ENCODE results near the gene APOLD1.

- no peak for TF ChIP-seq CTCF (IDR thresholded peaks at IDR 0.05)
- no peak for TF ChIP-seq POLR2A (IDR thresholded peaks at IDR 0.05)
Measured at GRCh38 chr12:12812174-12812573, 26.7 kb downstream of the APOLD1 start.
